ENCODE data around the gene NPDC1. TPM values are rescaled to one million over a fixed set of nuclear protein-coding genes. Genes with fewer than 3 reads are reported as not detected.
A peak's percentile ranks its signal among the peaks of the same experiment; 100 is the strongest.

The NPDC1 gene
- total RNA-seq, 1 donor from 2014 or later: 3.8 TPM

- peaks cover 3% of the 10 kb centered on the region for H3K27me3 Mint-ChIP-seq (ENCODE audit: insufficient read depth, low read depth)
- Histone ChIP-seq H3K9ac (no peak overlapping the region), H2AFZ (replicated peaks) (no peak overlapping the region), H3K27me3 (peaks cover 24% of the 10 kb centered on the region), H3K36me3 (no peaks in the 10 kb centered on the region), H3K4me3 (no peak overlapping the region), H3K79me2 (ENCODE audit: low read depth) (no peaks in the 10 kb centered on the region), H4K20me1 (ENCODE audit: low read depth) (peaks cover 13% of the 10 kb centered on the region), H3K27ac (no peak overlapping the region), H3K4me1 (peaks cover 24% of the 10 kb centered on the region), H3F3A (ENCODE audit: low read depth) (peaks cover 30% of the 10 kb centered on the region), H3K4me2 (peak overlapping the region; percentile 99), H3K9me3 (ENCODE audit: low read depth) (no peaks in the 10 kb centered on the region)
- peaks cover 12% of the 10 kb centered on the region for H3K4me1 Mint-ChIP-seq
- peak overlapping the region; percentile 91 for H3K4me3 Mint-ChIP-seq
- no peaks in the 10 kb centered on the region for H3K9me3 Mint-ChIP-seq
- no peak for DNase-seq (ENCODE audit: low spot score)
- no peak overlapping the region for H3K27ac Mint-ChIP-seq
- TF ChIP-seq EZH2 (IDR thresholded peaks at IDR 0.05): no peak
- no peak for TF ChIP-seq CTCF (IDR thresholded peaks at IDR 0.05)
- no peak for TF ChIP-seq EZH2phosphoT487 (IDR thresholded peaks at IDR 0.05)
- no peaks in the 10 kb centered on the region for H3K36me3 Mint-ChIP-seq
These were observed 19.1 kb downstream of the NPDC1 start for GRCh38 chr9:137026828-137027227.

GRCh38 chr9:137026384-137026783 is 19.6 kb downstream of the NPDC1 start:
- Histone ChIP-seq H3F3A (ENCODE audit: low read depth) (peaks cover 30% of the 10 kb centered on the region), H3K9me3 (ENCODE audit: low read depth) (no peaks in the 10 kb centered on the region), H4K20me1 (ENCODE audit: low read depth) (peaks cover 13% of the 10 kb centered on the region), H3K36me3 (no peaks in the 10 kb centered on the region), H2AFZ (replicated peaks) (no peak overlapping the region), H3K27me3 (peaks cover 24% of the 10 kb centered on the region), H3K4me2 (no peak overlapping the region), H3K79me2 (ENCODE audit: low read depth) (no peaks in the 10 kb centered on the region), H3K9ac (no peak overlapping the region), H3K4me1 (peaks cover 24% of the 10 kb centered on the region), H3K27ac (no peak overlapping the region), H3K4me3 (no peak overlapping the region)
- TF ChIP-seq EZH2phosphoT487 (IDR thresholded peaks at IDR 0.05): no peak
- Mint-ChIP-seq H3K27me3 (ENCODE audit: insufficient read depth, low read depth) (peaks cover 3% of the 10 kb centered on the region), H3K27ac (no peak overlapping the region), H3K4me3 (peak overlapping the region; percentile 68), H3K9me3 (no peaks in the 10 kb centered on the region), H3K36me3 (no peaks in the 10 kb centered on the region), H3K4me1 (peaks cover 12% of the 10 kb centered on the region)
- DNase-seq (ENCODE audit: low spot score): no peak

- H3K4me3 Mint-ChIP-seq: no peak overlapping the region
- no peak overlapping the region for H3K4me3 ChIP-seq
- no peaks in the 10 kb centered on the region for H3K36me3 Mint-ChIP-seq
- peaks cover 30% of the 10 kb centered on the region for H3F3A ChIP-seq (ENCODE audit: low read depth)
- no peak overlapping the region for H3K4me2 ChIP-seq
- peaks cover 24% of the 10 kb centered on the region for H3K4me1 ChIP-seq
- no peak overlapping the region for H3K27ac Mint-ChIP-seq
- H3K27me3 ChIP-seq: peaks cover 24% of the 10 kb centered on the region
- H3K9me3 ChIP-seq (ENCODE audit: low read depth): no peaks in the 10 kb centered on the region
- H3K4me1 Mint-ChIP-seq: peaks cover 12% of the 10 kb centered on the region
- H3K9ac ChIP-seq: no peak overlapping the region
- H2AFZ ChIP-seq (replicated peaks): no peak overlapping the region
- H3K36me3 ChIP-seq: no peaks in the 10 kb centered on the region
- no peak overlapping the region for H3K27ac ChIP-seq
- H3K79me2 ChIP-seq (ENCODE audit: low read depth): no peaks in the 10 kb centered on the region
- TF ChIP-seq CTCF (IDR thresholded peaks at IDR 0.05) (no peak), EZH2phosphoT487 (IDR thresholded peaks at IDR 0.05) (no peak), EZH2 (IDR thresholded peaks at IDR 0.05) (no peak)
- H3K9me3 Mint-ChIP-seq: no peaks in the 10 kb centered on the region
- H4K20me1 ChIP-seq (ENCODE audit: low read depth): peaks cover 13% of the 10 kb centered on the region
- peaks cover 3% of the 10 kb centered on the region for H3K27me3 Mint-ChIP-seq (ENCODE audit: insufficient read depth, low read depth)
- DNase-seq (ENCODE audit: low spot score): peak; percentile 43
These were observed 20.4 kb downstream of the NPDC1 start for GRCh38 chr9:137025517-137025966.

- no peak overlapping the region for H3K9ac ChIP-seq
- H3K79me2 ChIP-seq (ENCODE audit: low read depth): no peaks in the 10 kb centered on the region
- H3K36me3 ChIP-seq: no peaks in the 10 kb centered on the region
- Mint-ChIP-seq H3K27me3 (ENCODE audit: insufficient read depth, low read depth) (peaks cover 3% of the 10 kb centered on the region), H3K27ac (no peak overlapping the region), H3K36me3 (no peaks in the 10 kb centered on the region), H3K4me3 (no peak overlapping the region), H3K9me3 (no peaks in the 10 kb centered on the region), H3K4me1 (peaks cover 8% of the 10 kb centered on the region)
- H3K9me3 ChIP-seq (ENCODE audit: low read depth): no peaks in the 10 kb centered on the region
- no peak overlapping the region for H3K27ac ChIP-seq
- no peak overlapping the region for H3K4me3 ChIP-seq
- H3F3A ChIP-seq (ENCODE audit: low read depth): peaks cover 20% of the 10 kb centered on the region
- H2AFZ ChIP-seq (replicated peaks): no peak overlapping the region
- H4K20me1 ChIP-seq (ENCODE audit: low read depth): peaks cover 13% of the 10 kb centered on the region
- peaks cover 24% of the 10 kb centered on the region for H3K4me1 ChIP-seq
- no peak overlapping the region for H3K4me2 ChIP-seq
- peaks cover 17% of the 10 kb centered on the region for H3K27me3 ChIP-seq
- TF ChIP-seq CTCF (IDR thresholded peaks at IDR 0.05): no peak
- TF ChIP-seq EZH2 (IDR thresholded peaks at IDR 0.05): no peak
- TF ChIP-seq EZH2phosphoT487 (IDR thresholded peaks at IDR 0.05): no peak
- no peak for DNase-seq (ENCODE audit: low spot score)
These were observed 22.4 kb downstream of the NPDC1 start for GRCh38 chr9:137023583-137023991.
